WTC11 (cell line): ENCODE results near the gene S100P. TPM values are rescaled to one million over a fixed set of nuclear protein-coding genes. Genes with fewer than 3 reads are reported as not detected.
A peak's percentile ranks its signal among the peaks of the same experiment; 100 is the strongest.

Source experiments
- ATAC-seq: fragments of 200-7000 bp; cut with Tn5 transposase; 2 replicates; pipeline ENCODE4 v1.10.0; 2021; ENCODE audit warnings: mild to moderate bottlenecking, moderate library complexity
- CTCF ChIA-PET: fragments of 300-600 bp; sonication (Branson Sonifier 250); formaldehyde crosslinking; loops from one replicate; lab custom pipeline; 2021; ENCODE audit warnings: antibody characterized with exemption; lab: Charles Lee
- POLR2A ChIA-PET: fragments of 350-600 bp; sonication (Branson Sonifier 250); formaldehyde crosslinking; loops from one replicate; lab custom pipeline; 2021; ENCODE audit warnings: antibody characterized with exemption; lab: Charles Lee
- DNase-seq: peaks from one replicate; pipeline ENCODE4 v3.0.0; 2021; ENCODE audit warnings: low spot score
- H3K27ac Mint-ChIP-seq: 2 replicates; pipeline ENCODE4 v1.8.0; 2021; ENCODE audit warnings: mixed read lengths
- H3K27me3 Mint-ChIP-seq: 2 replicates; pipeline ENCODE4 v1.8.0; 2021; ENCODE audit warnings: low read depth, mild to moderate bottlenecking, moderate library complexity, mixed read lengths
- H3K36me3 Mint-ChIP-seq: 2 replicates; pipeline ENCODE4 v1.8.0; 2021; ENCODE audit warnings: mixed read lengths
- H3K4me1 Mint-ChIP-seq: 2 replicates; pipeline ENCODE4 v1.8.0; 2022; ENCODE audit warnings: mixed read lengths
- H3K4me3 Mint-ChIP-seq: 2 replicates; pipeline ENCODE4 v1.8.0; 2021; ENCODE audit warnings: mild to moderate bottlenecking, moderate library complexity, mixed read lengths
- H3K9me3 Mint-ChIP-seq: 2 replicates; pipeline ENCODE4 v1.8.0; 2021; ENCODE audit warnings: mixed read lengths
- AFF4 ChIP-seq: sonication (generic); formaldehyde crosslinking; IDR thresholded peaks from 2 replicates; pipeline ENCODE4 v1.8.1; 2023; ENCODE audit warnings: mild to moderate bottlenecking, missing genetic modification reagents, borderline replicate concordance
- ATF2 ChIP-seq: sonication (generic); formaldehyde crosslinking; IDR thresholded peaks from 2 replicates; pipeline ENCODE4 v1.8.1; 2022; ENCODE audit warnings: low read depth, missing genetic modification reagents, borderline replicate concordance
- ATF3 ChIP-seq: sonication (generic); formaldehyde crosslinking; conservative IDR thresholded peaks from 2 replicates; pipeline ENCODE4 v1.8.1; 2022; ENCODE audit warnings: mild to moderate bottlenecking, missing genetic modification reagents
- CDX4 ChIP-seq: fragments of 250-450 bp; sonication (Bioruptor Pico); IDR thresholded peaks from 2 replicates; pipeline ENCODE4 v1.9.0; 2021; ENCODE audit warnings: moderate library complexity, mild to moderate bottlenecking, inconsistent platforms, borderline replicate concordance
- E2F5 ChIP-seq: sonication (generic); formaldehyde crosslinking; IDR thresholded peaks from 2 replicates; pipeline ENCODE4 v1.8.1; 2022; ENCODE audit warnings: mild to moderate bottlenecking, moderate library complexity, missing genetic modification reagents
- FOXP4 ChIP-seq: sonication (generic); formaldehyde crosslinking; IDR thresholded peaks from 2 replicates; pipeline ENCODE4 v1.8.0; 2022; ENCODE audit warnings: mild to moderate bottlenecking, missing genetic modification reagents
- GTF2I ChIP-seq: fragments of 250-450 bp; sonication (Bioruptor Pico); conservative IDR thresholded peaks from 2 replicates; pipeline ENCODE4 v1.4.0; 2021; ENCODE audit warnings: mild to moderate bottlenecking
- NR2C2 ChIP-seq: sonication (generic); formaldehyde crosslinking; IDR thresholded peaks from 2 replicates; pipeline ENCODE4 v1.8.0; 2022; ENCODE audit warnings: mild to moderate bottlenecking, missing genetic modification reagents
- NR3C1 ChIP-seq: sonication (generic); formaldehyde crosslinking; conservative IDR thresholded peaks from 2 replicates; pipeline ENCODE4 v1.8.1; 2023; ENCODE audit warnings: low read depth, mild to moderate bottlenecking, missing genetic modification reagents
- SOX15 ChIP-seq: fragments of 250-450 bp; sonication (Bioruptor Pico); IDR thresholded peaks from 2 replicates; pipeline ENCODE4 v1.9.0; 2021; ENCODE audit warnings: mild to moderate bottlenecking
- ZNF416 ChIP-seq: fragments of 250-450 bp; sonication (Bioruptor Pico); IDR thresholded peaks from 2 replicates; pipeline ENCODE4 v1.9.0; 2021; ENCODE audit warnings: mild to moderate bottlenecking, inconsistent platforms
- ZNF532 ChIP-seq: fragments of 250-450 bp; sonication (Bioruptor Pico); IDR thresholded peaks from 2 replicates; pipeline ENCODE4 v1.9.0; 2021; ENCODE audit warnings: mild to moderate bottlenecking, borderline replicate concordance
- total RNA-seq: library from RNA; stranded (reverse); gene quantifications from 3 replicates; pipeline ENCODE4 v1.2.3, GENCODE V29; 2021

The S100P gene
- total RNA-seq, 1 experiment from 2014 or later, result not detected

- TF ChIP-seq CDX4 (CRISPR knock-in tag) (no peak), ZNF532 (CRISPR knock-in tag) (no peak), ATF3 (CRISPR knock-in tag) (no peak), ATF2 (CRISPR knock-in tag) (no peak), GTF2I (CRISPR knock-in tag) (no peak), SOX15 (CRISPR knock-in tag) (no peak), NR3C1 (CRISPR knock-in tag) (no peak), NR2C2 (CRISPR knock-in tag) (no peak), ZNF416 (CRISPR knock-in tag) (no peak), AFF4 (CRISPR knock-in tag) (no peak), E2F5 (CRISPR knock-in tag) (no peak), FOXP4 (CRISPR knock-in tag) (no peak)
- DNase-seq, result peak; percentile 49
- Mint-ChIP-seq H3K4me1 (peaks cover 11% of the 10 kb centered on the region), H3K27ac (no peak overlapping the region), H3K4me3 (no peak overlapping the region), H3K36me3 (peaks cover 12% of the 10 kb centered on the region), H3K27me3 (no peaks in the 10 kb centered on the region), H3K9me3 (peaks cover 6% of the 10 kb centered on the region; the same call in 1 of the 2 replicates)
- ChIA-PET CTCF (interaction anchor here (0.5 to 2.5 kb wide), 29 partner anchors 9 to 515 kb away, joined by 3 to 36 read pairs (median 4); partner anchors contain the start of genes MAN2B2, MRFAP1L1, S100P and TADA2B), POLR2A (no interaction called here)
- peak; percentile 36 for ATAC-seq
These were observed 12.5 kb upstream of the S100P start for GRCh38 chr4:6681191-6681590.
